Esophagus (tissue), 2 donors: Measurements from ENCODE around the gene CASQ1. TPM values are rescaled to one million over a fixed set of nuclear protein-coding genes. Genes with fewer than 3 reads are reported as not detected.

Experiments used
- H3K27ac ChIP-seq, 2 donors: one replicate each; pipeline ENCODE4 v1.5.1; 2013; ENCODE audit warnings: low read depth in 2 of 2, mild to moderate bottlenecking in 2 of 2, inconsistent platforms in 1 of 2, low read length in 1 of 2, moderate library complexity in 1 of 2
- H3K27me3 ChIP-seq, 2 donors: one replicate each; pipeline ENCODE4 v1.6.1; 2013; ENCODE audit warnings: low read length in 2 of 2, control low read depth in 1 of 2, mild to moderate bottlenecking in 1 of 2; ENCODE audit not compliant: insufficient read depth in 2 of 2, control insufficient read depth in 1 of 2
- H3K36me3 ChIP-seq, 2 donors: one replicate each; pipeline ENCODE4 v1.6.1; 2013; ENCODE audit warnings: low read length in 1 of 2; ENCODE audit not compliant: control insufficient read depth in 2 of 2, insufficient read depth in 2 of 2
- H3K4me1 ChIP-seq, 2 donors: one replicate each; pipeline ENCODE4 v1.6.1; 2013; ENCODE audit warnings: low read length in 1 of 2; ENCODE audit not compliant: control insufficient read depth in 2 of 2, insufficient read depth in 2 of 2
- H3K4me3 ChIP-seq, 2 donors: one replicate each; pipeline ENCODE4 v1.5.1; 2013; ENCODE audit warnings: low read length in 2 of 2, mild to moderate bottlenecking in 2 of 2, low read depth in 1 of 2, moderate library complexity in 1 of 2
- H3K9me3 ChIP-seq, 2 donors: one replicate each; pipeline ENCODE4 v1.6.1; 2013; ENCODE audit warnings: mild to moderate bottlenecking in 2 of 2, low read depth in 1 of 2, low read length in 1 of 2, moderate library complexity in 1 of 2; ENCODE audit not compliant: control insufficient read depth in 2 of 2, insufficient read depth in 1 of 2
- WGBS, 2 donors: extraction: QIAGEN DNeasy Blood & Tissue Kit; methylation state at CpG; one replicate each; pipeline ENCODE4 v1.1.7; 2013; 5-methylcytosine and 5-hydroxymethylcytosine counted together
- polyA plus RNA-seq, 2 donors: library from polyadenylated mRNA; stranded (reverse); fragments of 200-250 nt; gene quantifications; one replicate each; pipeline ENCODE4 v1.2.3, GENCODE V29; 2013
- donor health status: healthy with polysubstance abuse.
- donor health status: Bipolar disorder and iron deficiency.

Gene CASQ1
- polyA plus RNA-seq, 2 donors: 0.14 to 0.35 TPM

GRCh38 chr1:160196143-160196542 lies 5.8 kb downstream of the CASQ1 start:
- H3K4me1 ChIP-seq: peaks cover 0 to 4% of the 10 kb centered on the region in 2 donors
- 83 to 85% methylated on average over 4 of the region's 4 CpGs for WGBS, 2 donors

GRCh38 chr1:160197231-160197630 lies 6.9 kb downstream of the CASQ1 start:
- Histone ChIP-seq H3K27ac (no peak overlapping the region), H3K36me3 (no peaks in the 10 kb centered on the region), H3K4me3 (no peak overlapping the region), H3K4me1 (peaks cover 0 to 4% of the 10 kb centered on the region in 2 donors), H3K27me3 (no peaks in the 10 kb centered on the region), H3K9me3 (no peaks in the 10 kb centered on the region)
- WGBS, 2 donors: 94 to 100% methylated on average over 4 of the region's 4 CpGs

More at GRCh38 chr1:160196143-160196542, 5.8 kb downstream of the CASQ1 start:
- H3K9me3 ChIP-seq: no peaks in the 10 kb centered on the region
- no peaks in the 10 kb centered on the region for H3K36me3 ChIP-seq
- no peak overlapping the region for H3K4me3 ChIP-seq
- H3K27ac ChIP-seq: no peak overlapping the region
- H3K27me3 ChIP-seq: no peaks in the 10 kb centered on the region

DNA sequence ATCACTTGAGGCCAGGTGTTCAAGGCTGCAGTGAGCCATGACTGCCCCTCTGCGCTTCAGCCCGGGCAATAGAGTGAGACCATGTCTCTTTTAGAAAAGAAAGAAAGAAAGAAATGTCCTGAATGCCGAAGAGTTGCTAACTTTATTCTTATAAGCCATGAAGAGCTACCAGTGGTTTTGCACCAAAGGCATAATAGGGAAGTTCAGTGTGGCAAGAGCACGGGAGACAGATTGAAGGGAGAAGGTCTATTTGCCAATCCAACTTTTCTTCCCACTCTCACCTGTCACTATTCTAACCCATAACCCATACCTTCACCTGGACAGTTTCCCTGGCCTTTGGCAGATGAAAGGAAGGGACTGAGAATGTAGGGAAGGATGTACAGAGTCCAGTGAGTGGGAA lies 10.4 kb downstream of the CASQ1 start:
- Histone ChIP-seq H3K27ac (no peak overlapping the region), H3K27me3 (no peaks in the 10 kb centered on the region), H3K36me3 (no peaks in the 10 kb centered on the region), H3K4me3 (no peak overlapping the region), H3K9me3 (no peaks in the 10 kb centered on the region), H3K4me1 (peaks cover 0 to 4% of the 10 kb centered on the region in 2 donors)
- 90 to 92% methylated on average over 4 of the region's 4 CpGs for WGBS, 2 donors

GRCh38 chr1:160204526-160205241 lies 14.3 kb downstream of the CASQ1 start:
- 17 to 24% methylated on average over 7 of the region's 7 CpGs for WGBS, 2 donors
- Histone ChIP-seq H3K36me3 (peaks cover 0 to 13% of the 10 kb centered on the region in 2 donors), H3K4me3 (peak overlapping the region in 1 of 2 donors; percentile 65), H3K27ac (peak overlapping the region; percentile 75 to 97), H3K9me3 (no peaks in the 10 kb centered on the region), H3K4me1 (peaks cover 9 to 19% of the 10 kb centered on the region in 2 donors), H3K27me3 (no peaks in the 10 kb centered on the region)

DNA sequence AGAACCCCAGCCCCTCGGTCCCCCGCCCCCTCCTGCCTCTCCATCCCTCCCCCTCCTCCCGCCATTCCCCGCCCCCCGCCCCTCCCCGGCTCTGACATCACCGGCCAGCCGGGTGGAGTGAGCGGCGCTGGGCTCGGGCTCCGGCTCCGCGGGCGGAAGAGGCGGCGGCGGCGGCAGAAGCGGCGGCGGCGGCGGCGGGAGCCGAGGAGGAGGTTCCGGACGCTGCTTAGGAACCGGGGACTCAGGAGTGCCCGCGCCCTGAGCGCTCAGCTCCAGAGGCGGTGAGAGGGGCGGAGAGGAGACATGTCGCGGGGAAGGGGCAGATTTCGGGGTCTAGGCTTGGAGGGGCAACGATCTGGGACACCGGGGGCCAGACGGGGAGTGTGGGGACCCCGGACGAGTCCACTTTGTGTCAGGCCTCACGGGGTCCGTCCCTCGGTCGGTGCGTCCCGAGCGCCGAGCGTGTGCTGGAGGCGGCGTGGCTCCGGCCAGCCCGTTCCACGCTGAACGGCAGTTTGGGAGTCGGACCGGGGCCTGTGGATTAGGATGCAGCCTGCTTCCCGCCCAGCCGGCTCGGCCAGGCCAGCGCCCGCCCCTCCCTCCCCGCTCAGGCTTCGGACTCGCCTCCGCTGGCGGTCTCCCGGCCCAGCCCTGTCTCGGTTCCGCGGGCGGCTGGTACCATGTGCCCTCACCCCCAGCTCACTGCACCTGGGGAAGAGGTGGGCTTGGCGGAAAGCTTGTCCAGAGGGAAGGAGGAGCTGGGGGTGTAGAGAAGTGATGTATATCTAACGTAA lies 15.1 kb downstream of the CASQ1 start, which contains the start of gene PEA15:
TSS of gene PEA15 (plus strand) at position 143 of the 794 bp plus-strand sequence. CDS start 6,161 bp downstream, outside the sequence.
- Histone ChIP-seq H3K4me1 (peaks cover 15 to 19% of the 10 kb centered on the region in 2 donors), H3K36me3 (peaks cover 0 to 17% of the 10 kb centered on the region in 2 donors)

GRCh38 chr1:160206036-160206389 lies 15.6 kb downstream of the CASQ1 start:
- Histone ChIP-seq H3K4me1 (peaks cover 17 to 19% of the 10 kb centered on the region in 2 donors), H3K27me3 (no peaks in the 10 kb centered on the region), H3K36me3 (peaks cover 3 to 23% of the 10 kb centered on the region in 2 donors), H3K9me3 (no peaks in the 10 kb centered on the region), H3K4me3 (peak overlapping the region; percentile 65 to 98), H3K27ac (peak overlapping the region; percentile 92 to 97)
- WGBS, 2 donors: 3 to 10% methylated on average over 9 of the region's 9 CpGs

More for the DNA sequence above, 15.1 kb downstream of the CASQ1 start, which contains the start of gene PEA15:
- peak within 1 kb of the TSS; percentile 92 to 97 for H3K27ac ChIP-seq
- no peaks in the 10 kb centered on the region for H3K27me3 ChIP-seq
- no peaks in the 10 kb centered on the region for H3K9me3 ChIP-seq
- 1% methylated on average over 54 to 76 of the region's 76 CpGs for WGBS, 2 donors
- peak within 1 kb of the TSS; percentile 65 to 98 for H3K4me3 ChIP-seq

DNA sequence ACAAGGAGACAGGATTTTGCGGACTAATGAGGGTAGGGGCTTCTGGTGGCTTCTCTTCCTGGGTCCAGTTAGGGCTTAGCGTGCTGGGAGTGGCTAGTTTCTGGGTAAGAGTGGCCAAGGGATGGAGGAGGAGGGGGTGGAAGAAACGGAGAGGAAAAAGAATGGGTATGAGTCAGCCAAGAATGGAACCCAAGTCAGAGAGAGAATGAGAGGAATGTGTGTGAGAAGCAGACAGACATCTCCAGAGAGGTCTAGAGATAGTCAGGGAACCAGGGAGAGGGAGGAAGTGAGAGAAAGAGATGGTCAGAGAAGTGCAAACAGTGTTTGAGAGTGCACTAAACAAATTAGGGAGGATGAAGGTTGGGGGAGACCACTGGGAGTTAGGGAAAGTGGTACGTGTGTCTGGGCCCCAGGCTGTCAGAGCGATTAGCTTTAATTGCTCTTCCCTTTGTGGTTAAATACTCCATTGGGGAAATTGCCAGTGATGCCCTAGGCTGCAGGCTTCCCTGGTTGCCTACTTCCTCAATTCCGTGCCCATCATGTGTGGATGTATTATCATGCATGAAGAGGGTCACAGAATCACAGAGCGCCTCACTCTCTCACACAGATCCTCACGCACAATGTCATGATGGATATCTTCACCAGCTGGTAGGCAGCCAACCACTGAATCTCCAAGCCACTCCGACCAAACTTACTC lies 16.2 kb downstream of the CASQ1 start:
- H3K36me3 ChIP-seq: peaks cover 3 to 28% of the 10 kb centered on the region in 2 donors
- peak overlapping the region; percentile 92 to 97 for H3K27ac ChIP-seq
- H3K4me1 ChIP-seq: peaks cover 17 to 19% of the 10 kb centered on the region in 2 donors
- H3K27me3 ChIP-seq: no peaks in the 10 kb centered on the region
- H3K9me3 ChIP-seq: no peaks in the 10 kb centered on the region
- WGBS, 2 donors: 42 to 51% methylated on average over 9 of the region's 9 CpGs
- peak overlapping the region; percentile 65 to 98 for H3K4me3 ChIP-seq

GRCh38 chr1:160207118-160207650 lies 16.8 kb downstream of the CASQ1 start:
- Histone ChIP-seq H3K27me3 (no peaks in the 10 kb centered on the region), H3K36me3 (peaks cover 3 to 31% of the 10 kb centered on the region in 2 donors), H3K27ac (peak overlapping the region in 1 of 2 donors; percentile 61), H3K9me3 (no peaks in the 10 kb centered on the region), H3K4me3 (no peak overlapping the region), H3K4me1 (peaks cover 17 to 19% of the 10 kb centered on the region in 2 donors)
- WGBS, 2 donors: 88 to 92% methylated on average over 4 of the region's 4 CpGs
